Peyer's patch (tissue), 4 donors: ENCODE results near the gene EPHB1.

ENCODE experiments used
- CTCF ChIP-seq, 6 experiments: fragments of 450-650 bp in 4 of 6; fragments of 200-600 bp in 2 of 6; sonication (generic) in 1 of 6; IDR thresholded peaks; one replicate each; pipeline ENCODE4 v1.5.1; 2017 to 2019; ENCODE audit warnings: antibody characterized with exemption in 6 of 6, mild to moderate bottlenecking in 3 of 6, moderate library complexity in 1 of 6
- POLR2A ChIP-seq, 2 donors: fragments of 450-650 bp; IDR thresholded peaks; one replicate each; pipeline ENCODE4 v1.5.1; 2017; ENCODE audit warnings: antibody characterized with exemption in 2 of 2, mild to moderate bottlenecking in 2 of 2, moderate library complexity in 2 of 2

DNA sequence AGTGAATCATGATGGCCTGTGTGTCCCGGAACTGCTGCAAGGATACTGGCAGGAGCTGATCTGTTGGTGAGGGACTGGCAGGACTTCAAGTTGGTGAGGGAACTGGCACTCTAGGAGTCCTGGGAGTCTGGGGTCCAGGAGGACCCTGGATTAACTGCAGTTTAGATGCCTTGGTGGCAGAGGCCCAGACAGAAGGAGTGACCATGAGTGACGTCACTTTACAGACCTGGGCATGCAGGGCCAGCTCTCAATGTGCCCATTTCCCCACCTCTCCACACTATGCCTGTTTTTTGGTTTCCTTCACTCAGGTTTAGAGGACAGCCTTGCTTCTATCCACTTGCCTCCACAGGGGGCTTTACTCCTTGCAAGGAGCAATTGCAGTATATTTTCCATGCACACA is 154.1 kb downstream of the EPHB1 start:
- TF ChIP-seq CTCF (IDR thresholded peaks at IDR 0.05) = no peak
- no peak for TF ChIP-seq POLR2A (IDR thresholded peaks at IDR 0.05)
